Stimulated activated CD4-positive, alpha-beta T cell treated with anti-CD3 and anti-CD28 coated beads, Interleukin-15, amount 100 ng/mL, for 48 hours (primary cell): ENCODE results near the gene HSD3B7.
A peak's percentile ranks its signal among the peaks of the same experiment; 100 is the strongest.
"Not testable (repeated sequence)": the region's sequence is repeated elsewhere in the genome, so short reads cannot be mapped to it uniquely, and the experiment has no call there.

ENCODE experiments used
- DNase-seq, 2 donors: peaks; one replicate each; pipeline ENCODE4 v3.0.0-alpha.2; 2020; ENCODE audit warnings: low read depth in 2 of 2

HSD3B7 gene

GRCh38 chr16:30984669-30985400, at the start of gene HSD3B7:
HSD3B7 (plus strand) TSS chr16:30985207; CDS start chr16:30985659, 452 bp downstream.
- DNase-seq: peak; percentile 55 to 77

DNA sequence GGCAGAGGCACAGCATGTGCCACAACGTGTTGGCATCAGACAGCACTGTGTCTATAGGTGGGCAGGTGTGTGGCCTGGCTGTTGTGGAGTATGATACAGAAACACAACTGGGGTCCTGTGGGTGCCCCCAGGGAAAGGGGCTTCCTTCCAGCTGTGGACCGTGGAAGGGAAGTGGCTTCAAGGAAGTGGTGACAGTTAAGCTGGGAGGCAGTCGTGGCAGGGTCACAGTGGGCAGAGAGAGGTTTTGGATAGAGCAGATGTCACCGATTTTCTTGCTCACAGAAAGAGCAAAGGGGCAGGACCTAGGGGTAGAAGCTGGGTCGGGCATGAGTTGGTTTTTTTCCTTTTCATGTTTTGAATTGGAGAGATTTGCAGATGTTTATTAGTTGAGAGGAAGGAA, 47.3 kb upstream of the HSD3B7 start:
- DNase-seq: no peak

GRCh38 chr16:30939571-30939970, 45.4 kb upstream of the HSD3B7 start:
- not testable (repeated sequence) for DNase-seq

- DNase-seq: peak in 1 of 2 donors; percentile 57
These were observed 43.2 kb upstream of the HSD3B7 start for GRCh38 chr16:30941600-30942425.

- no peak for DNase-seq
These were observed 42.6 kb upstream of the HSD3B7 start for GRCh38 chr16:30942426-30942806.

- no peak for DNase-seq
These were observed 40.7 kb upstream of the HSD3B7 start for GRCh38 chr16:30944352-30944751.

DNA sequence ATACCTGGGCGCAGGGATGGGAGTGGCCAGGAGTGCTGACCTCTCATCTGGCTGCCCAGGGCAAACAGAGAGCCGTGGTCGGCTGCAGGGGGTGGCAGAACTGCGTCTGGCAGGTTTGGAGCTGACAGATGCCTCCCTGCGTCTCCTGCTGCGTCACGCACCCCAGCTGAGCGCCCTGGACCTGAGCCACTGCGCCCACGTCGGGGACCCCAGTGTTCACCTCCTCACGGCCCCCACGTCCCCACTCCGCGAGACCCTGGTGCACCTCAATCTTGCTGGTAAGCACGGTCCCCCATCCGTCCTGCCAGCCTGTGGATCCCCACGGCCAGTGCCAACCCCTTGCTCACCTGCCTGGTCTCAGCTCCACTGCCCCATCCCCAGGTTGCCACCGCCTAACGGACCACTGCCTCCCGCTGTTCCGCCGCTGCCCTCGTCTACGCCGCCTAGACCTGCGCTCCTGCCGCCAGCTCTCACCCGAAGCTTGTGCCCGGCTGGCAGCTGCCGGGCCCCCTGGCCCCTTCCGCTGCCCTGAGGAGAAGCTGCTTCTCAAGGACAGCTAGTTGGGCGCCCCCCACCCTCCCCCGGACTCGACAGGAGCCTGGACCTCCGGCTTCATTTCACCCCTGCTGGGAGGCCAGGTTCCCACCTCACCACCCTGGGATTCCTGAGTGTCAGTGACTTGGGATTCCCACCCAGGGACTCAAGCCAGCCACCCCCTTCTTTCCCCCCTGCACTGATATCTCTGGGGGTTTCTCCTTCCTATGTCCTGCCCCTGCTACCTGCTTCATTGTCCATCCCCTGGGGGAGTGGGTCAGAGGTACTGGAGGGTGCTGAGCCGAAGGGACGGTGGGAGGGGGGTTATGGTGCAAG, 38.1 kb upstream of the HSD3B7 start:
- DNase-seq: no peak

GRCh38 chr16:30947541-30947858, 37.5 kb upstream of the HSD3B7 start:
- DNase-seq: no peak

DNA sequence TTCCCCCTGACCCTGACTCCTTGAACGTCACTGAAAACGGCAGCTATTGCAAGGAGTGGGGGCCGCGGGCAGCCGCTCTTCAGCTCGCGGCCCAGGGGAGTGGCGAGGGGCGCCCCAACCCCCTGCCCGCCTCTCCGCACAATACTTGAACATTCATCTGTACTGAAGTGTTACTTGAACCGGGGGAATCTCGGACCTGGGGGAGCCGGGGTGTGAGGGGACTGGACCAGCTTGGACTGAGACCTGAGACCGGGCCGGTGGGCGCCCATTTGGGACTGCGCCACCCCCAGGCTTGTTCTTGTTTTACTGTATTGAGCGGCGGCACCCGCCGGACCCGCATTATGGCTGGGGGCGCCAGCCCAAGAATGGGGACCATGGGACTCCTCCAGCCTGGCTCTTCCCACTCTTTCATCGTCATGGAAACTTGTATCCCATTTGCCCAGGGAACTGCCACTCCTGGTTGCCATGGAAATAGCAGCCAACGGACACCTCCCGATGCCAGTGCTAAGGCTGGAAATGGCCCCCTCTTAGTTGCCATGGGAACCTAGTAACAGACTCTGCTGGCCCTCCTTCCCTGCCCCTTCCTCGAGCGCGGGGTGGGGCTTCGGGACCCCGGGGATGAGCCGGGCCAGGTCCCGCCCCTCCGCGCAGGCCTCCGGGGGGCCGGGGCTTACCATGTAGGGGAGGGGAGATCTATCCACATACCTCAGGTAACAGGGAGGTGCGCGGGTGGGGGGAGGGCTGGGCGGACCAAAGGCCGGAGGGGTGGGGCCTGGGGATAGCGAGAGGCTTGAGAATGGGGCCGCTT, 36.9 kb upstream of the HSD3B7 start:
- no peak for DNase-seq

DNA sequence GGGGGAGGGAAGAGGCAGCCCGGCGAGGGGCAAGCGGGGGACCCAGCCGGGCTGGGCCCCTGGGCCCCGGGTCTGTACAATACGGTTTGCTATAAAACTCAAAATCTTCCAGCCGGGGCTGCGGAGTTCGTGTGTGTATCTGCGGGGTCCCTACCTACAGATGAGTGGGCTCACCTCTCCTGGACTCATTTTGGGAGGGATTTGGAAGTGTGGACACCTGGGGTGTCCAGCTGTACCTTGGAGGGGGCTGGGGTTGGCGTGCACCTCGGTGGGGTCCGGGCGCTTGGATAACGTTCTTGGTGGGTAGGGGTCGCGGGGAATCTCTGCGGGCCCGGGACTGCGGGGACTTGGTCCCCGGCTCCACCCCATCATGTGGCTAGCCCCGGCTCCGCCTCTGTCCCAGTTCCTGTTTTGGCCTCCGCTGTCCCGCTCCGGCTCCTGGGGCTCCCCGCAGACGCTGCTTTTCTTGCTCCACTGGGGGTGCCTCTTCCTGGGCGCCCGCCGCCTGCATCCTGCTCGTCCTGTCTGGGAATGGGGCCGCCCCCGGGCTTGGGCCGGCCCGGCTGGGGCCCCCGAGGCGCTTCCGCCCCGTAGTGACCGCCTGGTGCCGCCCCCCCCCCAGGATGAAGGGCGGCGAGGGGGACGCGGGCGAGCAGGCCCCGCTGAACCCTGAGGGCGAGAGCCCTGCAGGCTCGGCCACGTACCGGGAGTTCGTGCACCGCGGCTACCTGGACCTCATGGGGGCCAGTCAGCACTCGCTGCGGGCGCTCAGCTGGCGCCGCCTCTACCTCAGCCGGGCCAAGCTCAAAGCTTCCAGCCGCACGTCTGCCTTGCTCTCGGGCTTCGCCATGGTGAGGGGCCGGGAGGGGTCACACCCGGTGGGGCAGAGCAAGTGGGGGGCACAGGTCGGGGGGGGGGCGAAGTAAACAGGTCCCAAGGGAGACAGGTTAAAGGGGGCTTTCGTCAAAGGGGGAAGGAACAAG, 36.0 kb upstream of the HSD3B7 start, which contains the start of gene ORAI3:
TSS of gene ORAI3 (plus strand) at position 402 of the 983 bp plus-strand sequence. CDS start at position 624, 222 bp downstream.
- no peak for DNase-seq

DNA sequence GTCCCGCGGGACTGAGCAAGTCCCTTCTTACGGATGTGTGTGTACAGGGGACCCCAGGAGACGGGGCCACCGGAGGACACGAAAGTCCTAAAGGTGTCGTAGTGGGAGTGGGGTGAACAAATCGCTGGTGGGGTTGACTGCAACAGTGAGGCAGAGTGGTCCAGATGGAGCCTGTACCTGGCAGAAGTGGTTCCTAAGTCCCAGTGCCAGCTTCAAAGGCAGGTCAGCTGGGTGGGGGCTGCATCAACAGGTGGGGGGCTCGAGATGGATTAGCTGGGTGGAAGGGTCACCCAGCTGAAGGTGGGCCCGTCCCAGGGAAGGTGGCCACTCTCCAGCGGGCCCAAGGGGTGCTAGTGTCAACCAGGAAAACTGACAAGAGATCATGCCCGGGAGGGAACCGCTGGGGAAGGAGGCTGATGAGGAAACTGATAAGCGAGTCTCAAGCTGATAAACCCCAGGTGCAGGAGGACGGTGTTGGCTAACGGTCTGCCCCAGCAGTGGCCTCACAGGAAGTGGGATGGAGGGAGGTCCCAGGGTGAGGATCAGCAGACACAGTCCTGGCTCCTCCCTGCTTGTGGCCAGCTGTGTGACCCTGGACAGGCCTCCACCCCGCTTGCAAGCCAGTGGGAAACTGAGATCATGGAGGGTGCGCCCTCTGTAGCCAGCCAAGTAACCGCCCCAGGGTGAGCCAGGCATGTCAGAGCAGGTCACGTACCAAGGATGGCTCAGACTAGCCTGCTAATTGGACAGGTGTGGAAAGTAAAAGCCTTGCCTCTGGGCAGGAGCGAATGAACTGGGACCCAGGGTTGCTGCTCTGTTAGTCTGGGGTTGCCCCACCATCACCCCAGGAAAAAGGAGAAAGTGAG, 35.1 kb upstream of the HSD3B7 start:
- DNase-seq: peak in 1 of 2 donors; percentile 51

- no peak for DNase-seq
These were observed 34.4 kb upstream of the HSD3B7 start for GRCh38 chr16:30950516-30951065.

DNA sequence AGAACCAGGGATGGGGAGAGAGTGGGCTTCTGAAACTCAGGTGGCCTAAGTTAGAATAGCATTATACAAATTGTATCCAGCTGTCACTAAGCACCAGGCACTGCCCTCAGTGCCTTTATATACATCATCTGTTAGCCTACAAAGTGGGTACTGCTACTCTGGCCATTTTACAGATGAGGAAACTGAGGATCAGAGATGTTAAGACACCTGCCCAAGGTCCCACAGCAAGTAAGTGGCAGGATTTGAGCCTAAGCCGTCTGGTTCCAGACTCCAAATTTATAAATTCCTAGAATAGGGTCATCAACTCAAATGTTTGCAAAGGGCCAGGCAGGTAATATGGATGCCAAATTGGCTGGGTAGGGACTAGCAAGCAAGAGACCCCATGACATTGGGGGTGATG, 33.8 kb upstream of the HSD3B7 start:
- DNase-seq: no peak

DNA sequence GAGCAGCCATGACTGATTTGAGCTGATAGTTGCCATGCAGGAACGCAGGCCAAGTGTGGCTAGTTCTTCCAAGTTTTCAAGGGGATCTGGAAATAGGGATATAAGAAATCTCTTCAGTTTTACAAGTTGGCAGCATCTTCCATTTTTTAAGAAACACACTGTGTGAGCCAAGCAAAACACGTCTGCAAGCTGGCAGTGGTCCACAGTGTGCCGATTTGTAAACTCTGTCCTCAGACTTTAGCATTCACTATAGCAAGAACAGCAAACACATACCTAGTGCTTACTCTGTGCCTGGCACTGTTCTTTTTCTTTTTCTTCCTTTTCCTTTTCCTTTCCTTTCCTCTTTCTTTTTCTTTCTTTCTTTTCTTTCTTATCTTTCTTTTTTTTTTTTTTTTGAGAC, 33.3 kb upstream of the HSD3B7 start:
- DNase-seq: no peak

- no peak for DNase-seq
These were observed 31.9 kb upstream of the HSD3B7 start for GRCh38 chr16:30953111-30953510.

GRCh38 chr16:30953511-30954124, 31.4 kb upstream of the HSD3B7 start:
- peak; percentile 40 to 57 for DNase-seq

- DNase-seq: no peak
These were observed 30.0 kb upstream of the HSD3B7 start for GRCh38 chr16:30954993-30955392.
